Suprapubic skin (tissue), 4 donors: ENCODE results near the gene MAS1L.

Experiments used
- CTCF ChIP-seq, 2 donors: fragments of 200-600 bp in 1 of 2; fragments of 450-650 bp in 1 of 2; sonication (generic) in 1 of 2; IDR thresholded peaks; one replicate each; pipeline ENCODE4 v1.5.1; 2016 to 2019; ENCODE audit warnings: antibody characterized with exemption in 2 of 2, mild to moderate bottlenecking in 1 of 2, moderate library complexity in 1 of 2
- EP300 ChIP-seq: sonication (generic); formaldehyde crosslinking; IDR thresholded peaks from one replicate; pipeline ENCODE4 v1.6.1; 2017; ENCODE audit warnings: antibody characterized with exemption
- POLR2A ChIP-seq, 2 donors: fragments of 450-650 bp; IDR thresholded peaks; one replicate each; pipeline ENCODE4 v1.6.1; 2017; ENCODE audit warnings: antibody characterized with exemption in 2 of 2, mild to moderate bottlenecking in 2 of 2, moderate library complexity in 2 of 2
- POLR2AphosphoS5 ChIP-seq, 3 donors: sonication (generic); formaldehyde crosslinking; IDR thresholded peaks; one replicate each; pipeline ENCODE4 v1.6.1; 2017; ENCODE audit warnings: antibody characterized with exemption in 3 of 3

GRCh38 chr6:29442719-29443118 is 45.0 kb downstream of the MAS1L start:
- TF ChIP-seq POLR2A (IDR thresholded peaks at IDR 0.05), result no peak
- no peak for TF ChIP-seq CTCF (IDR thresholded peaks at IDR 0.05)
- TF ChIP-seq EP300, result no peak
- TF ChIP-seq POLR2AphosphoS5 (IDR thresholded peaks at IDR 0.05), result no peak
